ENCODE data around the gene ZP1.

ZP1 gene

GRCh38 chr11:60840470-60841430 is 26.6 kb upstream of the ZP1 start:
- FAIRE-seq = no peak
- no peak for DNase-seq (ENCODE audit: insufficient read length, low spot score)
- TF ChIP-seq CTCF (IDR thresholded peaks at IDR 0.05; ENCODE audit: insufficient read depth, missing control alignments) = no peak

GRCh38 chr11:60841797-60842667 is 25.3 kb upstream of the ZP1 start, which contains the start of gene CCDC86:
CCDC86 (plus strand) TSS chr11:60842113; CDS start chr11:60842125, 12 bp downstream.
- DNase-seq (ENCODE audit: insufficient read length, low spot score) (peak; percentile 99), FAIRE-seq (no peak)

GRCh38 chr11:60842668-60843600 is 24.4 kb upstream of the ZP1 start:
- no peak for TF ChIP-seq CTCF (IDR thresholded peaks at IDR 0.05; ENCODE audit: insufficient read depth, missing control alignments)
- FAIRE-seq (no peak), DNase-seq (ENCODE audit: insufficient read length, low spot score) (no peak)

More at GRCh38 chr11:60841797-60842667, 25.3 kb upstream of the ZP1 start, which contains the start of gene CCDC86:
- TF ChIP-seq CTCF (IDR thresholded peaks at IDR 0.05; ENCODE audit: insufficient read depth, missing control alignments) = no peak

GRCh38 chr11:60844045-60844869 is 23.1 kb upstream of the ZP1 start:
- DNase-seq (ENCODE audit: insufficient read length, low spot score) = no peak
- TF ChIP-seq CTCF (IDR thresholded peaks at IDR 0.05; ENCODE audit: insufficient read depth, missing control alignments) = no peak
- FAIRE-seq = no peak

GRCh38 chr11:60844870-60845221 is 22.5 kb upstream of the ZP1 start:
- DNase-seq (ENCODE audit: insufficient read length, low spot score) = no peak
- FAIRE-seq = no peak
- no peak for TF ChIP-seq CTCF (IDR thresholded peaks at IDR 0.05; ENCODE audit: insufficient read depth, missing control alignments)

GRCh38 chr11:60845338-60845737 is 22.0 kb upstream of the ZP1 start:
- FAIRE-seq (no peak), DNase-seq (ENCODE audit: insufficient read length, low spot score) (no peak)
- no peak for TF ChIP-seq CTCF (IDR thresholded peaks at IDR 0.05; ENCODE audit: insufficient read depth, missing control alignments)
